Measurements from ENCODE around the gene ECD.
"Not testable (repeated sequence)": the region's sequence is repeated elsewhere in the genome, so short reads cannot be mapped to it uniquely, and the experiment has no call there.

The ECD gene

GRCh38 chr10:73159038-73159648 is 8.7 kb downstream of the ECD start:
- peak in 4 of 5 experiments; percentile 23 to 47 (median 31) for DNase-seq

- no peak for DNase-seq
Observed at GRCh38 chr10:73156054-73156453, 11.8 kb downstream of the ECD start.

- DNase-seq: no peak
Observed at GRCh38 chr10:73152009-73152408, 15.8 kb downstream of the ECD start.

GRCh38 chr10:73150633-73151413 is 17.0 kb downstream of the ECD start:
- DNase-seq: not testable (repeated sequence)

GRCh38 chr10:73141603-73142002 is 26.2 kb downstream of the ECD start:
- no peak for DNase-seq

- DNase-seq: no peak
Observed at GRCh38 chr10:73139251-73139650, 28.6 kb downstream of the ECD start.

- DNase-seq: no peak
Observed at GRCh38 chr10:73136627-73137026, 31.2 kb downstream of the ECD start.

GRCh38 chr10:73134727-73135126 is 33.1 kb downstream of the ECD start:
- DNase-seq: no peak

- no peak for DNase-seq
Observed at GRCh38 chr10:73131913-73132686, 35.7 kb downstream of the ECD start.

- DNase-seq: no peak
Observed at GRCh38 chr10:73131301-73131700, 36.5 kb downstream of the ECD start.

GRCh38 chr10:73126343-73126742 is 41.5 kb downstream of the ECD start:
- DNase-seq: no peak

- no peak for DNase-seq
Observed at GRCh38 chr10:73119952-73120351, 47.9 kb downstream of the ECD start.

- DNase-seq: no peak
Observed at GRCh38 chr10:73119457-73119856, 48.4 kb downstream of the ECD start.

- no peak for DNase-seq
Observed at GRCh38 chr10:73117976-73118743, 49.6 kb downstream of the ECD start.

- DNase-seq: no peak
Observed at GRCh38 chr10:73116017-73116416, 51.8 kb downstream of the ECD start.

- DNase-seq: no peak
Observed at GRCh38 chr10:73113551-73113950, 54.3 kb downstream of the ECD start.

- not testable (repeated sequence) for DNase-seq
Observed at GRCh38 chr10:73112032-73112431, 55.8 kb downstream of the ECD start.

GRCh38 chr10:73110345-73110849 is 57.4 kb downstream of the ECD start, which contains the start of gene NUDT13:
TSS of gene NUDT13 (plus strand) at chr10:73110455. CDS start at chr10:73114366, 3,911 bp downstream.
- DNase-seq: peak in 4 of 5 experiments; percentile 10 to 78 (median 32)

- not testable (repeated sequence) for DNase-seq
Observed at GRCh38 chr10:73109248-73109652, 58.6 kb downstream of the ECD start.

- no peak for DNase-seq
Observed at GRCh38 chr10:73106301-73106700, 61.5 kb downstream of the ECD start.

GRCh38 chr10:73099141-73099540 is 68.7 kb downstream of the ECD start:
- no peak for DNase-seq

GRCh38 chr10:73097305-73097670 is 70.5 kb downstream of the ECD start:
- peak in 1 of 5 experiments; percentile 42 for DNase-seq
